A673 (cell line): Measurements from ENCODE around the gene TCP11. TPM values are rescaled to one million over a fixed set of nuclear protein-coding genes. Genes with fewer than 3 reads are reported as not detected.

Source experiments
- BruUV-seq: library from RNA; stranded (reverse); fragments of 400-500 nt; replicated peaks from 2 replicates; lab custom pipeline; 2021; lab: Mats Ljungman, UMichigan
- CTCF ChIA-PET: fragments of 300-600 bp; sonication (Branson Sonifier 250); formaldehyde crosslinking; loops from one replicate; lab custom pipeline; 2022; ENCODE audit warnings: antibody characterized with exemption; lab: Charles Lee
- POLR2A ChIA-PET: fragments of 300-600 bp; sonication (Branson Sonifier 250); formaldehyde crosslinking; loops from one replicate; lab custom pipeline; 2022; ENCODE audit warnings: antibody characterized with exemption; ENCODE audit not compliant: low non-redundant PET; lab: Charles Lee
- DNase-seq: peaks from one replicate; pipeline ENCODE4 v3.0.0-alpha.2; 2015; ENCODE audit warnings: low spot score
- H3K27ac ChIP-seq: fragments of 200-600 bp; sonication (generic); 2 replicates; pipeline ENCODE4 v1.5.1; 2016; ENCODE audit warnings: mixed run types, low read depth, mild to moderate bottlenecking, mixed read lengths, antibody characterized with exemption, low read length; ENCODE audit not compliant: poor library complexity, severe bottlenecking
- H3K27me3 ChIP-seq: fragments of 200-600 bp; sonication (generic); replicated peaks from 2 replicates; pipeline ENCODE4 v1.6.1; 2017; ENCODE audit warnings: mixed run types, low read depth, mild to moderate bottlenecking, mixed read lengths, antibody characterized with exemption, low read length; ENCODE audit not compliant: insufficient read depth, poor library complexity
- H3K36me3 ChIP-seq: fragments of 200-600 bp; sonication (generic); 2 replicates; pipeline ENCODE4 v1.6.1; 2016; ENCODE audit warnings: mixed run types, mild to moderate bottlenecking, mixed read lengths, antibody characterized with exemption, low read length; ENCODE audit not compliant: insufficient read depth, poor library complexity, severe bottlenecking
- H3K4me1 ChIP-seq: fragments of 200-600 bp; sonication (generic); 2 replicates; pipeline ENCODE4 v1.6.1; 2017; ENCODE audit warnings: mixed run types, mild to moderate bottlenecking, mixed read lengths, antibody characterized with exemption, low read length; ENCODE audit not compliant: insufficient read depth, poor library complexity, severe bottlenecking
- H3K4me3 ChIP-seq: fragments of 200-600 bp; sonication (generic); 2 replicates; pipeline ENCODE4 v1.5.1; 2016; ENCODE audit warnings: low read depth, mixed run types, mild to moderate bottlenecking, mixed read lengths, low read length; ENCODE audit not compliant: poor library complexity, severe bottlenecking
- H3K9me3 ChIP-seq: fragments of 200-600 bp; sonication (generic); 2 replicates; pipeline ENCODE4 v1.6.1; 2016; ENCODE audit warnings: mixed run types, low read depth, mild to moderate bottlenecking, mixed read lengths, antibody characterized with exemption, low read length; ENCODE audit not compliant: poor library complexity, severe bottlenecking
- CTCF ChIP-seq: fragments of 300-800, 200-600 bp; sonication (generic); conservative IDR thresholded peaks from 2 replicates; pipeline ENCODE4 v1.5.1; 2017; ENCODE audit warnings: low read depth, mild to moderate bottlenecking, antibody characterized with exemption, low read length, moderate library complexity, mixed read lengths
- EZH2 ChIP-seq: fragments of 200-600 bp; sonication (generic); IDR thresholded peaks from 2 replicates; pipeline ENCODE4 v1.6.1; 2017; ENCODE audit warnings: borderline replicate concordance, low read depth, mild to moderate bottlenecking, mixed read lengths, antibody characterized with exemption, low read length; ENCODE audit not compliant: poor library complexity, severe bottlenecking
- intact Hi-C: fragments of 100-400 bp; cut with micrococcal nuclease; formaldehyde crosslinking; loops from one replicate; pipeline ENCODE4 v1.10.0; 2022; ENCODE audit not compliant: unreplicated experiment
- total RNA-seq: library from RNA; stranded (reverse); gene quantifications from 2 replicates; pipeline ENCODE4 v1.2.3, GENCODE V29; 2021

TCP11 gene
- total RNA-seq, 1 experiment from 2014 or later: not detected

DNA sequence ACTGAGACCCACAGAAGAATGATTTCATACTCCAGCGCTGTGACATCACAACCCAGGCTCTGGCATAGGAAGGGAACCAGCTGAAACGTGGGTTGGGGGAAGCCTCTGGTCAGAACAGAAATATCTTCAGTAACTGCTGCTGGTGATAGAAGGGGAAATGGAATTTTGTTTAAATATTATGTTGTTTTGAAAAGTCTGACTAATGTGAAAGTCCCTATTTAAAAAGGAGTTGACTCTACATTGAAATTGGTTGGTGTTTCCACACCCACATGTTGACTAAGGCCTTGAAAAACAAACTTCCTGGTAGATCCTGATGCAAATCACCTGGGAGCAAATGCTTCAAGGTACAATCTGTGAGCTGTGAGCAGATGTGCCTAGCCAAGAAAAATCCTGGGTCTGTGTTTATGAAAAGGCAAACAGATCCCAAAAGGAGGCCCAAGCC is 24.5 kb upstream of the TCP11 start:
- TF ChIP-seq CTCF (no peak), EZH2 (no peak)
- intact Hi-C loops: no loop called here
- DNase-seq: no peak
- Histone ChIP-seq H3K27me3 (no peaks in the 10 kb centered on the region), H3K4me1 (peaks cover 4% of the 10 kb centered on the region), H3K9me3 (no peaks in the 10 kb centered on the region), H3K36me3 (no peaks in the 10 kb centered on the region), H3K27ac (no peak overlapping the region), H3K4me3 (no peak overlapping the region)
- POLR2A ChIA-PET: no interaction called here
- no TSS peak for BruUV-seq
- CTCF ChIA-PET: interaction anchor here (0.9 kb wide), 1 partner anchor 179 kb away, joined by 3 read pairs; no protein-coding TSS in a partner anchor

- intact Hi-C loops: no loop called here
- Histone ChIP-seq H3K27me3 (no peaks in the 10 kb centered on the region), H3K4me1 (peaks cover 4% of the 10 kb centered on the region), H3K4me3 (no peak overlapping the region), H3K9me3 (no peaks in the 10 kb centered on the region), H3K36me3 (no peaks in the 10 kb centered on the region), H3K27ac (no peak overlapping the region)
- POLR2A ChIA-PET: no interaction called here
- no TSS peak for BruUV-seq
- TF ChIP-seq CTCF: no peak
- no peak for TF ChIP-seq EZH2
- no peak for DNase-seq
- CTCF ChIA-PET: interaction anchor here (0.9 kb wide), 1 partner anchor 178 kb away, joined by 3 read pairs; no protein-coding TSS in a partner anchor
Observed at GRCh38 chr6:35164868-35165267, 23.7 kb upstream of the TCP11 start.

GRCh38 chr6:35164277-35164676 is 23.1 kb upstream of the TCP11 start:
- no peak for TF ChIP-seq EZH2
- TF ChIP-seq CTCF: no peak
- Histone ChIP-seq H3K27ac (no peak overlapping the region), H3K4me3 (no peak overlapping the region), H3K9me3 (no peaks in the 10 kb centered on the region), H3K36me3 (no peaks in the 10 kb centered on the region), H3K4me1 (peaks cover 4% of the 10 kb centered on the region), H3K27me3 (no peaks in the 10 kb centered on the region)
- BruUV-seq: no TSS peak
- no peak for DNase-seq
- intact Hi-C loops: no loop called here
- POLR2A ChIA-PET: no interaction called here
- CTCF ChIA-PET: no interaction called here
